GM19238 (cell line): ENCODE data around the gene UAP1.
"Not testable (repeated sequence)": the region's sequence is repeated elsewhere in the genome, so short reads cannot be mapped to it uniquely, and the experiment has no call there.

Experiments
- DNase-seq: peaks from one replicate; pipeline ENCODE4 v3.0.0; 2011; ENCODE audit warnings: low spot score; ENCODE audit not compliant: insufficient read length

UAP1 gene

GRCh38 chr1:162564762-162565218, 3.3 kb downstream of the UAP1 start:
- no peak for DNase-seq

DNA sequence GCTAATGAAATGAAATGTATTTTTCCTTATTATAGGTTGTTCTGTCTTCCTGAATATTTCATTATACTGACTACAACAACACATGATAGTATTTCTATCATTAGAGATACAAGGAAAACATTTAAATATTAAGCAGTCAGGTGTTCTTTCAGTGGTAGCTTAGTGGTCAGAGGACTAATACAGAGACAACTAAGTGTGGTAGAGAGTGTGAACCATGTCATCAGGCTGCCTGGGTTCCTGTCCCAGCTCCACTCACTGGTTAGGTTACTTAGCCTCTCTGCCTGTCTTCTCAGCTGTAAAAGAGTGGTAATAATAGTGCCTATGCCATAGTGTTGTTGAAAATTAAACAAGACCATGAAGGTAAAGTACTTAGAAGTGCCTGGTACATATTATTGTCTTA, 3.9 kb downstream of the UAP1 start:
- no peak for DNase-seq

DNA sequence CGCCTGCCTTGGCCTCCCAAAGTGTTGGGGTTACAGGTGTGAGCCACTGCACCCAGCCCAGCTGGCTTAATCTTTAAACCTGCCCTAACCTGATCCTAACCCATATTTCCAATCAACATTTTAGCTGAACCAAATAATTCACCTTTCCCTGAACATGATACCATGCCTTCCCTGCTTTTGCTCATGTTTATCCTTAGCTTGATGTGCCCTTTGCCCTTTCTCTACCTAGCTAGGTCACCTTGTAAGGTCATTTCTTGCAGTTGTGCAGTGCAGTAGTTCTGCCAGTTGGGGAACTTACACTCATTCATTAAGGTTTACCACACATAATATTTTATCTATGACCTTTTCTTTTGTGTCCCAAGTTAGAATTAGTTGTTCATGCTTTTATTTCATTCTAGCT, 5.3 kb downstream of the UAP1 start:
- no peak for DNase-seq

DNA sequence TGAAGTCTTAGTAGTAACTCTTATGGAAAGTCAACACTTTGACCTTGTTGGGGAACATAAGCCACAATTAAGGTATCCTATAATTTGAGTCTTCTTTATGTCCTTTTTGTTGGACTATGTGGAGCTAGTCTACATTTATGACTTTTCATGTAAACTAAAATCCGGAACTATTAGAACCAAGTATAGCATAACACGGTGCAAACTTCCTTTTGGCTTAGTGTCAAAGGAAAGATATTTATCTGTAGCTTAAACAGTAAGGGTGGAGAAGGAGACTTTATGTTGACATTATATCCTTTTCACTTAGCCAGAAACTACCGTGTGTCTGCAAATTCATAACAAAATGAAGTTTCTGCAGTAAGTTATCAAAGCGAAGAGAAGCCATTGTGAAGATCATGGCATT, 7.3 kb downstream of the UAP1 start:
- DNase-seq = no peak

GRCh38 chr1:162570718-162571117, 9.2 kb downstream of the UAP1 start:
- no peak for DNase-seq

- DNase-seq = not testable (repeated sequence)
Measured at GRCh38 chr1:162571121-162571520, 9.6 kb downstream of the UAP1 start.

DNA sequence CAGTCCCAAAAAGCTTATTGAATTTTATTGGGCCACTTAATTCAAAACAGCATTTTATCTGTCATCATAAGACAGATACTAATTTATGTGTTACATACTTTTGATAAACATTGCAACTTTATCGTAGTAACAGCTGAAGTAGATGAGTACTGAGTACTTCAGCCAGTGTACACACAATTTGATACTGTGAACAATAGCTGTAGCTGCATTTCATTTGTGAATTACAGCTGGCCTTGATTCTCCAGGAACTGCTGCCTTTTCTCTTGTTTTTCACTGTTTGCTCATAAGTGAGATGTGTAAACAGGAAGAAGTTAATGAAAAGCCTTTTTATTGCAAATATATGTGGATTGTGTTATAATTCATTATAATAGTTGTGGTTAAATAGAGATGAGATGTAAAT, 10.2 kb downstream of the UAP1 start:
- no peak for DNase-seq

- no peak for DNase-seq
Measured at GRCh38 chr1:162573136-162573535, 11.6 kb downstream of the UAP1 start.

DNA sequence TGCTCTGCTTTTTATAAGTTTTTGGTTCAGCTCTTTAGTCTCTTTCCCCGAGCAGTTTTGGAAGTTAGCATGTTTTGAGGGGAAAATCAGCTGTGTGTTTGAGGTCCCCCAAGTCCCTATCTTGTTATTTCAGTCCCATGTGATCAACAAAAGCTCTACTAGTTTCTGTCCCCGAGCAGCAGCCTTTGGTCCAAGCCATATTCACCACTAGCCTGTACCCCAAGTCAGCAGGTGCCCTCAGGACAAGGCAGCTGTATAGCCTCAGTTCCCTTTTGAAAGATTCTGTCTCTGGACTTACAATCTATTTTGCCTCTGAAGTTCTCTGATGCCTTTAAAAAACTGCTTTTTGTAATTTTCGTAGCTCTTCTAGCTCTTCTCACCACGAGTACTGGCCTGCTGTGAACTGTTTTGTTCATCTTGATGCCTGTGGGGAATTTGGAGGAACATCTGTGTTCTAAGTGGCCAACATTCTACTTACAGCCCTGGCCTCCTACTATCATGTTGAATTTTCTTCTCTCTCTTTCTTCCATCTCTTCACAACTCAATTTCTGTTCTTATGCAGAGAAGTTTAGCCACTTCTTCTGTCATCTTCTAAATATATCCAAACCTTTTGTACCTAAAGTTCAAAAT, 16.7 kb downstream of the UAP1 start:
- no peak for DNase-seq

DNA sequence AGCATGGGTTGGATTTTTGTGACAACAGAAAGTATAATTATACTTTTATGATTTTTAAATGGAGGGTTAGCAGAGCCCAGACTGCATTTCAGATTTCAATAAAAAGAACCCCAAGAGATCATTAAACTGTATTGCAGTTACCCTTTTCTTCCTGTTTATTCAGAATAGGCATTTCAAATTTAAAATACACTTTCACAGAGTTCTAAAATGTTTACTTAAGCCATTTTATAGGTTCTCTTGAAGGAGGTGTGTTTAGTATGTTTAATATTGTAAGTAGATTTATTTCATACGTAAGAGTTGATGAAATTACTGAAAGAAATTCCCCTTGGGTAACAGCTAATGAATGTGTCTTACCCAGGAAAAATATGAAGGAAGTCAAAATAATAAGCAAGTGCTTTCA, 17.4 kb downstream of the UAP1 start:
- no peak for DNase-seq

GRCh38 chr1:162580308-162580707, 18.8 kb downstream of the UAP1 start:
- DNase-seq = no peak

DNA sequence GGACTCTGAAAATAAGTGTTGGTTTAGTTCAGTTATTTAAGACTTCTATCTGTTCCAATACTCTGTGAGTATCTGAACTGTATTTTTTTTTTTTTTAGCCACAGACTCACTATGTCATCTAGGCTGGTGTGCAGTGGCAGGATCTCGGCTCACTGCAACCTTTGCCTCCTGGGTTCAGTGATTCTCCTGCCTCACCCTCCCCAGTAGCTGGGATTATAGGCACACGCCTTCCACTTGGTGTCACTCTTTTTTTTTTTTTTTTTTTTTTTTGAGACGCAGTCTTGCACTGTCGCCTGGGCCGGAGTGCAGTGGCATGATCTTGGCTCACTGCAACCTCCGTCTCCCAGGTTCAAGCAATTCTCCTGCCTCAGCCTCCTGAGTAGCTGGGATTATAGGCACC, 21.4 kb downstream of the UAP1 start:
- not testable (repeated sequence) for DNase-seq

DNA sequence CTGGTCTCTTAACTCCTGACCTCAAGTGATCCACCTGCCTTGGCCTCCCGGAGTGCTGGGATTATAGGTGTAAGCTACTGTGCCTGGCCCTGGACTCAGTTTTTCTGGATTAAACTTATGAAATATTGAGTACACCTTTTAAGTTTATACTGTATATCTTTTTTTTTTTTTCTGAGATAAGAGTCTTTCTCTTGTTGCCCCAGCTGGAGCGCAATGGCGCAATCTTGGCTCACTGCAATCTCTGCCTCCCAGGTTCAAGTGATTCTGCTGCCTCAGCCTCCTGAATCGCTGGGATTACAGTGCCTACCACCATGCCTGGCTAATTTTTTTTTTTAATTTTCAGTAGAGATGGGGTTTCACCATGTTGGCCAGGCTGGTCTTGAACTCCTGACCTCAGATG, 23.6 kb downstream of the UAP1 start:
- DNase-seq = not testable (repeated sequence)

- DNase-seq = no peak
Measured at GRCh38 chr1:162587347-162587746, 25.8 kb downstream of the UAP1 start.

DNA sequence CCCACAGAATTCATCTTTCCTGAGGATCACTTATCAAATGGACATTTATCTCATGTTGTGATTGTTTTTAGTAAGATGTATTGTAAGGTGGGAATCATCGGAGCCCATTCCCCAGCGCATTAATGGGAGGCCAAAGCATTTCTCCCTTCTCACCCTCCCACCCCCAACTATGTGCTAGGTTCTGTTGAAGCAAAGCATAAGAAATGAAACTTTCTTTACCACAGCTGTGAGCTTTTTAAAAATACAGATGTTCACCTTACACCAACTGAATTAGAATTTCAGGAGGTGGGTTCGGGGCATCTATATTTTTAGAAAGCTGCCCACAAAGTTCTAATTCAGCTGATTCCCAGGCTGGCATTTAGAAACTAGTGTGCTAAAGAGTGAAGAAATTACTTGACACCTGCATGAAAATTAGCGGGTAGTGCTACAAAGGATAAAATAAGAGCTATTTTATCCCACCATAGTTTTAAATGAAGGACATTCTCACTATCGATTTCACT, 26.3 kb downstream of the UAP1 start:
- no peak for DNase-seq

DNA sequence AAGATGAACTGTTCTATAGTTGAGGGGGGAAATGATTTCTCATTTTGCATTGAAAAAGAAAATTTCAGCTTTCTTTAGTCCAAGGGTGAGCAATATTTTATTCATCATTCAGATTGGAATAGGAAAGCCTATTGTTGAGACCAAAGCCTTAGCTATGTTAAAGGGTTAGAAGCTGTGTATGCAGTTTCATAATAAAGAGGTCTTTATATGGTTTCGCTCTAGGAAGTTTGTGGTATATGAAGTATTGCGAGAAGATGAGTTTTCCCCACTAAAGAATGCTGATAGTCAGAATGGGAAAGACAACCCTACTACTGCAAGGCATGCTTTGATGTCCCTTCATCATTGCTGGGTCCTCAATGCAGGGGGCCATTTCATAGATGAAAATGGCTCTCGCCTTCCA, 28.6 kb downstream of the UAP1 start:
- no peak for DNase-seq

- DNase-seq = no peak
Measured at GRCh38 chr1:162590686-162591085, 29.2 kb downstream of the UAP1 start.

DNA sequence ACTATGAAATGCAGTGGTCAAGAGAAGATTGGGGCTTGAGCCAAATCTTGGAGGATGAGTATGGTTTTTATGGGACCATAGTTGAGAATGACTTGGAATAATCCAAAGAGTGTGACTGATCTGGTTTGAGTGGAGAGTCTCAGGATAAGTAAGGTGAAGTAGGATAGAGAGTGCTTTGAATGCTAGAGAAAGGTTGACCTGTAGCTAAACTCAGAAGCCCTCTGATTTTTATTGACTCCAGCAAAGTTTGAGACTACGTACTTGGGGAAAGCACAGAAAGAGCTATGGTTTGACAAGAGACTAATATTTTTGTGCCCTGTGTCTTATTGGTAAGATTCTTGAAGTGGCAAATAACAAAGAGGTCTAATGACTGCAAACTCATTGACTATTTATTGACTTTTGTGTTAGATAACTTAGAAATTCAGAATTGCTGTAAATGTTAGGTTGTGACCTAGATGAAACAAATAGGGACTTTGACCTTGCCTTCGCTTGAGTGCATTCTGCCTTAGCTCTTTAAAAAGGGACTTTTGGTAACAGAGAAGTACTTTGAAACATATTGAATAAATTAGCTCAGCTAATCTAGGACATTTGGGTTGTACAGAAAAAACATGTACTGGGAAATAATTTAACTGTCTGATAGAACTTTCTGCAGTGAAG, 35.1 kb downstream of the UAP1 start:
- DNase-seq = no peak

GRCh38 chr1:162599451-162599850, 37.9 kb downstream of the UAP1 start:
- no peak for DNase-seq

- DNase-seq = not testable (repeated sequence)
Measured at GRCh38 chr1:162603117-162603516, 41.6 kb downstream of the UAP1 start.

DNA sequence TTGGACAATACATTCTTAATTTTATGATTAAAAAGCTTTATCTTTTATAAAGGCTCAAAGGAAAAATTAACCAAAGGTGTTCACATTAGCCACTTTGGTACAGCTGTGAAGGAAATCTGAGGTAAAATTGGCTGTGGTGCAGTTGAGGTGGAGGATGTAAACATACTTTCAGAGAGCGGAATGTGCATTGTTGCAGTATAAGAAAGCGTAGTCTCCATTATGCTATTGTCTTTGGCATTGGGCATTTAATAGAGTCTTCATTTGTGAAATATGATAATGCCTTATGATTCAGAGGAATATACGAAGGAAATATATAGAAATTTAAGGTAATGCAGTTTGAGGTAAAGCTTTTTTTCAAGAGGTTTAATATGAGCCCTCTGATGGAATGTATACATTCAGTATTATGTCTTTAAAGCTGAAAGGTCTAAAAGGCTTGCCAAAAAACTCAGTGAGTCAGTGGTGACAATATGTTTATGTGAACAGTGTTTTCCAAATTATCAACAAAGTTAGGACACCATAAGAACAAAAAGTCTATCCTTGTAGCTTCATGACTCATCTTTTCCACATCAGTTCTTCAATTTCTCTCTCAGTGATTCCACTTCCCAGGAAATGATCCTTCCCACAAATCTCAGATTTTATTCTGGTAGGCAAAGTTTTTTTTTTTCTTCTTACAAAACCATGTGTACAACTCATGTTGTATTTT, 43.9 kb downstream of the UAP1 start:
- no peak for DNase-seq

DNA sequence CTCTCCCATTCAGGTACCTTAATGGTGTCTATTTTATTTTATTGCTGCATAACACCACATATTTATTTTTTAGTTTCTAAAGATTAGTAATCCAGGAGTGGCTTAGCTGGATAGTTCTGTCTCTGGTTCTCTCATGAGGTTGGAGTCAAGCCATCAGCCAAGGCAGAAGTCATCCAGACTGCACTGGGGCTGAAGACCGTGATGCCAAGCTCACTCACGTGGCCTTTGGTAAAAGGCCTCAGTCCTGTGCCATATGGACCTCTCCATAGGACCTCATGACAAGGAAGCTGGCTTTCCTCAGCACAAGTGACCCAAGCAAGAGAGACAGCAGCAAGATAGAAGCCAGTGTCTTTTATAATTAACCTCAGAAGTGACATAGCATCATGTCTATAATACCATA, 47.8 kb downstream of the UAP1 start:
- no peak for DNase-seq
